H1 (cell line): ENCODE results near the gene ZMIZ1. TPM values are rescaled to one million over a fixed set of nuclear protein-coding genes. Genes with fewer than 3 reads are reported as not detected.

Experiments used
- CTBP2 ChIP-seq: IDR thresholded peaks from 2 replicates; pipeline ENCODE4 v1.7.0; 2011; ENCODE audit warnings: borderline replicate concordance, mild to moderate bottlenecking, moderate library complexity, mixed read lengths, low read length; ENCODE audit not compliant: insufficient read depth, insufficient read length
- FOSL1 ChIP-seq: IDR thresholded peaks from 2 replicates; pipeline ENCODE4 v1.6.1; 2011; ENCODE audit warnings: mild to moderate bottlenecking, low read depth, low read length, moderate library complexity; ENCODE audit not compliant: insufficient read depth
- KDM5A ChIP-seq: fragments of 200-600 bp; IDR thresholded peaks from 2 replicates; pipeline ENCODE4 v1.7.1; 2012; ENCODE audit warnings: mild to moderate bottlenecking, low read length, inconsistent platforms, mixed read lengths
- NANOG ChIP-seq: IDR thresholded peaks from 2 replicates; pipeline ENCODE4 v1.6.1; 2011; ENCODE audit warnings: low read length, low read depth, mild to moderate bottlenecking, inconsistent platforms; ENCODE audit not compliant: insufficient read depth, poor library complexity, severe bottlenecking
- POU5F1 ChIP-seq: IDR thresholded peaks from 2 replicates; pipeline ENCODE4 v1.6.1; 2011; ENCODE audit warnings: low read depth, mild to moderate bottlenecking, low read length, moderate library complexity
- SP2 ChIP-seq: IDR thresholded peaks from 2 replicates; pipeline ENCODE4 v1.6.1; 2012; ENCODE audit warnings: mild to moderate bottlenecking, low read length, inconsistent platforms
- TAF7 ChIP-seq: optimal IDR thresholded peaks from 2 replicates; pipeline ENCODE3; 2011; ENCODE audit warnings: low read depth, mild to moderate bottlenecking, inconsistent platforms, low read length, moderate library complexity, borderline replicate concordance
- TEAD4 ChIP-seq: IDR thresholded peaks from 2 replicates; pipeline ENCODE4 v1.6.1; 2012; ENCODE audit warnings: low read depth, low read length, inconsistent platforms, mixed read lengths
- polyA plus RNA-seq, 7 experiments: library from polyadenylated mRNA; depleted of rRNA in 3 of 7; stranded (reverse) in 5 of 7; unstranded in 2 of 7; fragments of >200 nt in 5 of 7; fragments of 200-250 nt in 2 of 7; gene quantifications; 1 replicate in 5 of 7; 2 replicates in 1 of 7; 4 replicates in 1 of 7; pipeline versions ENCODE4 v1.2.1 to v1.2.3, GENCODE V29; 2011 to 2013; ENCODE audit warnings: missing spikeins in 2 of 7, mixed read lengths in 2 of 7
- total RNA-seq: library from RNA; stranded (reverse); fragmentation: NEBNext Ultra II Directional; extraction: Animal tissue kit (Norgen Biotek cat#: 25700); gene quantifications from 2 replicates; pipeline ENCODE4 v1.2.1, GENCODE V29; 2021

The ZMIZ1 gene
- total and polyA plus RNA-seq, 2 of the 8 experiments (the other 6 are each of a cell fraction or from before 2014, with no cell fraction given), result 8.1 to 28.0 TPM

DNA sequence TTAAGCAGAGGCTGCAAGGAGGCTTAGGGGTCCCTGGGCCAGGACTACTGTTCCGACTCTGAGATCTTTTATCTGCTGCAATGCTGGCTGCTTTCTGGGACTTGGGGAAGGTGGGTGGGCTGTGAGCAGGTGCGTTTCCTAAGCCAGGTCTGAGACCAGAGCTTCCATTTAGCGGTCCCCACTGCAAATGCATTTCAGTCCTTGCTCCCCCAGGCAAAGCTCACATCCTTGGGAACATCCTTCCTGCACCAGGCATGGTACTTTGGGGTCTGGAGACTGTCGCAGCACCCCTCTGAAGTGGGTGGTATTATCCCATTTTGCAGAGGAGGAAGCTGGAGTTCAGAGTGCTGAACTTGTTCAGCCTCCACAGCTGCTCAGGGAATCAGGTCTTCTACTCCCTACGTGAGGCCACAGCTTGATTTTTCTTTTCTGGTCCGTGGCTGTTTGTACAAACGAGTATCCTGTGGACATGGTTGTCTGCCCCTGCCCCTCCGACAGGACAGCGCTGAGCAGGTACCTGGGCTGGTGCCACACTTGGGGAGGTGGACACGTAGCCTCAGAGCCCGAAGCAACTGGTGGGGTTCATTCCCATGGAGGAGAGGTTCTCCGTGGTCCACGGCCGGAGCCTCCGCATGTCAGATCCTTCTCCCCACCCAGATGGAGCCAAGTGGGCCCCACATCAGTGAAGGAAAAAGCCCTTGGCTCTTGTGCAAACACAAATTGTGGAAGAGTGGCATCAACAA, 20.0 kb downstream of the ZMIZ1 start (continued):
- no peak for TF ChIP-seq FOSL1
- no peak for TF ChIP-seq POU5F1
- TF ChIP-seq CTBP2, result no peak
- no peak for TF ChIP-seq SP2
- no peak for TF ChIP-seq TEAD4
- TF ChIP-seq TAF7, result no peak
- TF ChIP-seq NANOG, result no peak
- TF ChIP-seq KDM5A, result no peak
